A673 (cell line): ENCODE results near the gene COQ7. TPM values are rescaled to one million over a fixed set of nuclear protein-coding genes. Genes with fewer than 3 reads are reported as not detected.

Experiments used
- BruUV-seq: library from RNA; stranded (reverse); fragments of 400-500 nt; replicated peaks from 2 replicates; lab custom pipeline; 2021; lab: Mats Ljungman, UMichigan
- CTCF ChIA-PET: fragments of 300-600 bp; sonication (Branson Sonifier 250); formaldehyde crosslinking; loops from one replicate; lab custom pipeline; 2022; ENCODE audit warnings: antibody characterized with exemption; lab: Charles Lee
- POLR2A ChIA-PET: fragments of 300-600 bp; sonication (Branson Sonifier 250); formaldehyde crosslinking; loops from one replicate; lab custom pipeline; 2022; ENCODE audit warnings: antibody characterized with exemption; ENCODE audit not compliant: low non-redundant PET; lab: Charles Lee
- DNase-seq: peaks from one replicate; pipeline ENCODE4 v3.0.0-alpha.2; 2015; ENCODE audit warnings: low spot score
- H3K27ac ChIP-seq: fragments of 200-600 bp; sonication (generic); 2 replicates; pipeline ENCODE4 v1.5.1; 2016; ENCODE audit warnings: mixed run types, low read depth, mild to moderate bottlenecking, mixed read lengths, antibody characterized with exemption, low read length; ENCODE audit not compliant: poor library complexity, severe bottlenecking
- H3K27me3 ChIP-seq: fragments of 200-600 bp; sonication (generic); replicated peaks from 2 replicates; pipeline ENCODE4 v1.6.1; 2017; ENCODE audit warnings: mixed run types, low read depth, mild to moderate bottlenecking, mixed read lengths, antibody characterized with exemption, low read length; ENCODE audit not compliant: insufficient read depth, poor library complexity
- H3K36me3 ChIP-seq: fragments of 200-600 bp; sonication (generic); 2 replicates; pipeline ENCODE4 v1.6.1; 2016; ENCODE audit warnings: mixed run types, mild to moderate bottlenecking, mixed read lengths, antibody characterized with exemption, low read length; ENCODE audit not compliant: insufficient read depth, poor library complexity, severe bottlenecking
- H3K4me1 ChIP-seq: fragments of 200-600 bp; sonication (generic); 2 replicates; pipeline ENCODE4 v1.6.1; 2017; ENCODE audit warnings: mixed run types, mild to moderate bottlenecking, mixed read lengths, antibody characterized with exemption, low read length; ENCODE audit not compliant: insufficient read depth, poor library complexity, severe bottlenecking
- H3K4me3 ChIP-seq: fragments of 200-600 bp; sonication (generic); 2 replicates; pipeline ENCODE4 v1.5.1; 2016; ENCODE audit warnings: low read depth, mixed run types, mild to moderate bottlenecking, mixed read lengths, low read length; ENCODE audit not compliant: poor library complexity, severe bottlenecking
- H3K9me3 ChIP-seq: fragments of 200-600 bp; sonication (generic); 2 replicates; pipeline ENCODE4 v1.6.1; 2016; ENCODE audit warnings: mixed run types, low read depth, mild to moderate bottlenecking, mixed read lengths, antibody characterized with exemption, low read length; ENCODE audit not compliant: poor library complexity, severe bottlenecking
- EZH2 ChIP-seq: fragments of 200-600 bp; sonication (generic); IDR thresholded peaks from 2 replicates; pipeline ENCODE4 v1.6.1; 2017; ENCODE audit warnings: borderline replicate concordance, low read depth, mild to moderate bottlenecking, mixed read lengths, antibody characterized with exemption, low read length; ENCODE audit not compliant: poor library complexity, severe bottlenecking
- intact Hi-C: fragments of 100-400 bp; cut with micrococcal nuclease; formaldehyde crosslinking; loops from one replicate; pipeline ENCODE4 v1.10.0; 2022; ENCODE audit not compliant: unreplicated experiment
- total RNA-seq: library from RNA; stranded (reverse); gene quantifications from 2 replicates; pipeline ENCODE4 v1.2.3, GENCODE V29; 2021
- TF ChIP-seq, protein P1 (sequence below): fragments of 300-800, 200-600 bp; sonication (generic); conservative IDR thresholded peaks from 2 replicates; pipeline ENCODE4 v1.5.1; 2017; ENCODE audit warnings: low read depth, mild to moderate bottlenecking, antibody characterized with exemption, low read length, moderate library complexity, mixed read lengths

The COQ7 gene
- total RNA-seq, 1 experiment from 2014 or later = 24.3 TPM

DNA sequence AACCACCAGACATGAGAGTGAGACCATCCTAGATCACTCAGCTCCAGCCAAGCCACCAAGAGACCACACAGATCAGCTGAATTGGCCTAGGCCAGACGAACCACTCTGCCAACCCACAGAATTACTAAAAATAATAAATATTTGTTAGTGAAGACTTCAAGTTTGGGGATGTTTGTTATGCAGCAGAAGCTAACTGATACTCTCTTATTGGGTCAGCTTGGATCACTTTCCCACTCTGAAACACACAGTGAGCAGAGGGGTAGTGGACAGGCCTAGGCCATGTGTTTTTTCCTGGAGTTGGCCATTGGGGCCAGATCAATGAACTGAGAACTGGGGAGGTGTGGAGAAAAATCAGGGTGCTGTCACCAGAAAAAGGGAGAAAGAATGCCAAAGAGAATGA is 30.8 kb downstream of the COQ7 start:
- Histone ChIP-seq H3K36me3 (no peaks in the 10 kb centered on the region), H3K27ac (no peak overlapping the region), H3K27me3 (no peaks in the 10 kb centered on the region), H3K4me1 (no peaks in the 10 kb centered on the region), H3K9me3 (no peaks in the 10 kb centered on the region), H3K4me3 (no peak overlapping the region)
- ChIA-PET POLR2A (no interaction called here), CTCF (no interaction called here)
- no TSS peak for BruUV-seq
- no peak for DNase-seq
- intact Hi-C loops = no loop called here
- no peak for TF ChIP-seq EZH2
- TF ChIP-seq, protein P1, sequence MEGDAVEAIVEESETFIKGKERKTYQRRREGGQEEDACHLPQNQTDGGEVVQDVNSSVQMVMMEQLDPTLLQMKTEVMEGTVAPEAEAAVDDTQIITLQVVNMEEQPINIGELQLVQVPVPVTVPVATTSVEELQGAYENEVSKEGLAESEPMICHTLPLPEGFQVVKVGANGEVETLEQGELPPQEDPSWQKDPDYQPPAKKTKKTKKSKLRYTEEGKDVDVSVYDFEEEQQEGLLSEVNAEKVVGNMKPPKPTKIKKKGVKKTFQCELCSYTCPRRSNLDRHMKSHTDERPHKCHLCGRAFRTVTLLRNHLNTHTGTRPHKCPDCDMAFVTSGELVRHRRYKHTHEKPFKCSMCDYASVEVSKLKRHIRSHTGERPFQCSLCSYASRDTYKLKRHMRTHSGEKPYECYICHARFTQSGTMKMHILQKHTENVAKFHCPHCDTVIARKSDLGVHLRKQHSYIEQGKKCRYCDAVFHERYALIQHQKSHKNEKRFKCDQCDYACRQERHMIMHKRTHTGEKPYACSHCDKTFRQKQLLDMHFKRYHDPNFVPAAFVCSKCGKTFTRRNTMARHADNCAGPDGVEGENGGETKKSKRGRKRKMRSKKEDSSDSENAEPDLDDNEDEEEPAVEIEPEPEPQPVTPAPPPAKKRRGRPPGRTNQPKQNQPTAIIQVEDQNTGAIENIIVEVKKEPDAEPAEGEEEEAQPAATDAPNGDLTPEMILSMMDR = no peak

DNA sequence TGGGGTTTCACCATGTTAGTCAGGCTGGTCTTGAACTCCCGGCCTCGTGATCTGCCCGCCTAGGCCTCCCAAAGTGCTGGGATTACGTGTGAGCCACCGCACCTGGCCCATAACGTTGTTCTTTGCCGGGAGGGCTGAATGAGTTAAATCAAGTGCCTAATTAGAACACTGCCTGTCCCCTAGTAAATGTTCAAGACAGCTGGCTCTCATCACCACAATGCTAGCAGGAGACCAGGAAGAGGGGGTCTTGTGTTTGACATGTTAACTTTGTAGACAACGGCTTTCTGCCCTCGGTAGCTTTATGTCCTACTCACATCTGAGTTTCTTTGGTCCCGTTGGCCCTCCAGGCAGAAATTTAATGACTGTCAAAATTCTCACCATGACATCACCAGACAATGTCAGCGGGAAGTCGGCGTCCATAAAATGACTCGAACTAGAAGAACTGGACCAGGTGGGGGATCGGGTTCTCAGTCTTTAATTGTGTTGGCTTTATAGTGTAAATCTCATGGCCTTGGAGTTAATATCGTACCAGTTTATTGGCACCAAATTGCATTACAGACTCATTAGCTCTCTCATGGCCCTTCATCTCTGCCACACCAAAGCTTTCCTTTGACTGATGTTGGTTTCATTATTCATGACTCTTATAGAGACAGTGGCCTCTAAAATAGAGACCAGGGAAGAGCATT is 34.9 kb downstream of the COQ7 start:
- DNase-seq = no peak
- no peaks in the 10 kb centered on the region for H3K9me3 ChIP-seq
- ChIA-PET CTCF (interaction anchor here (0.7 kb wide), 1 partner anchor 17 kb away, joined by 3 read pairs; no protein-coding TSS in a partner anchor), POLR2A (no interaction called here)
- intact Hi-C loops = no loop called here
- H3K4me3 ChIP-seq = no peak overlapping the region
- TF ChIP-seq, protein P1 = no peak
- H3K36me3 ChIP-seq = no peaks in the 10 kb centered on the region
- no TSS peak for BruUV-seq
- H3K27me3 ChIP-seq = no peaks in the 10 kb centered on the region
- no peaks in the 10 kb centered on the region for H3K4me1 ChIP-seq
- no peak overlapping the region for H3K27ac ChIP-seq

DNA sequence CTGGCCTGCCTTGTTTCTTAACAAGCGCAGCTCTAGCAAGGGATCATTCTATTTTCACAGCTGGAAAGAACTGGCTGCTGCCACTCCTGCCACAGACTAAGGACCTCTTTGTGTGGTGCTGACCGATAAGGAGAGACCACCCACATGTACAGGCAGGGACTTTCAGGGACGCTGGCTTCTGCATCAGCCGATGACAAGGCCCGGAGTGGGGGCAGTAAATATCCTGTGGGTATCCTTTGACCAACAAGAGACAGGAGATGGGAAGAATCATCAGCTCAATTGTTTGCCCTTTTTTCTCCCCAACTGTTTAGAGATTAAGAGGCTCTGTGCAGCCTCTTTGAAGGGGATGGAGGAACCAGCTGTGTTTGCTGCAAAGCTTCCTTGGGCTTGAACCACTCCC is 37.2 kb downstream of the COQ7 start:
- Histone ChIP-seq H3K36me3 (no peaks in the 10 kb centered on the region), H3K27ac (no peak overlapping the region), H3K27me3 (no peaks in the 10 kb centered on the region), H3K4me3 (no peak overlapping the region), H3K9me3 (no peaks in the 10 kb centered on the region), H3K4me1 (no peaks in the 10 kb centered on the region)
- POLR2A ChIA-PET = no interaction called here
- BruUV-seq = no TSS peak
- no peak for DNase-seq
- intact Hi-C loops = no loop called here
- no peak for TF ChIP-seq EZH2
- TF ChIP-seq, protein P1 = no peak
- CTCF ChIA-PET = no interaction called here
